T follicular helper cell (primary cell): ENCODE measurements around the gene CRTAP.
A peak's percentile ranks its signal among the peaks of the same experiment; 100 is the strongest.
"Not testable (repeated sequence)": the region's sequence is repeated elsewhere in the genome, so short reads cannot be mapped to it uniquely, and the experiment has no call there.

Source experiments
- DNase-seq: peaks from one replicate; pipeline ENCODE4 v3.0.0-alpha.2; 2020; ENCODE audit warnings: low read depth
- total RNA-seq, 2 experiments: gene quantifications; one replicate each; lab custom pipeline; 2026; lab: John Stamatoyannopoulos, UW

Gene CRTAP
- 12.7 to 68.7 reads per million in 2 experiments for total RNA-seq

- DNase-seq = peak; percentile 73
Measured at GRCh38 chr3:33113772-33114621, at the start of gene CRTAP. Gene CRTAP (plus strand): TSS chr3:33114014. CDS start chr3:33114078, 64 bp downstream.

- peak; percentile 38 for DNase-seq
Measured at GRCh38 chr3:33064929-33065328, 48.9 kb upstream of the CRTAP start.

DNA sequence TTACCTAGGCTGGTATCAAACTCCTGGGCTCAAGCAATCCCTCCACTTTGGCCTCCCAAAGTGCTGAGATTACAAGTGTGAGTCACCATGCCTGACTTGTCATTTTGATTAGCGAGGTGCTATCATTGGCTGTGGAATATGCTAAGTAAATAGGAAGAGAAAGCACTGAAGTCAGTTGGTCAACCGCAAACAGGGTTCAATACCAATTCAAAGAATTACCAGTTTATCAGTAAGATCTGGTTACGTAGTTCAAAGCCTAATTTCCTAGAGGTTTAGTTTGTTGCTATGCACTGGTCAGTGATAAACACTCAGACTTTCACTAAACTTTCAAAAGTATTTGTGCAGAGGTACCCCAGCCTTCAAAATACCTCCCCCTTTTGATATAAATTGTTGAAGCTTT, 46.3 kb upstream of the CRTAP start:
- DNase-seq = no peak

DNA sequence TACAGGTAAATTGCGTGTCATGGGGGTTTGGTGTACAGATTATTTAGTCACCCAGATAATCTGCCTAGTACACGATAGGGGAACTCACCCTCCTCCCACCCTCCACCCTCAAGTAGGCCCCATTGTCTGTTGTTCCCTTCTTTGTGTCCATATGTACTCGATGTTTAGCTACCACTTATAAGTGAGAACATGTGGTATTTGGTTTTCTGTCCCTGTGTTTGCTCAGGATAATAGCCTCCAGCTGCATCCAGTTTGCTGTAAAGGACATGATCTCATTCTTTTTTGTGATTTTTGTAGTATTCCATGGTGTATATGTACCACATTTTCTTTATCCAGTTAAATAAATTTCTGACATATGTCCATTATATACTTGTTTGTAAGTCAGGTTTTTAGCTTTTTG, 44.0 kb upstream of the CRTAP start:
- not testable (repeated sequence) for DNase-seq

DNA sequence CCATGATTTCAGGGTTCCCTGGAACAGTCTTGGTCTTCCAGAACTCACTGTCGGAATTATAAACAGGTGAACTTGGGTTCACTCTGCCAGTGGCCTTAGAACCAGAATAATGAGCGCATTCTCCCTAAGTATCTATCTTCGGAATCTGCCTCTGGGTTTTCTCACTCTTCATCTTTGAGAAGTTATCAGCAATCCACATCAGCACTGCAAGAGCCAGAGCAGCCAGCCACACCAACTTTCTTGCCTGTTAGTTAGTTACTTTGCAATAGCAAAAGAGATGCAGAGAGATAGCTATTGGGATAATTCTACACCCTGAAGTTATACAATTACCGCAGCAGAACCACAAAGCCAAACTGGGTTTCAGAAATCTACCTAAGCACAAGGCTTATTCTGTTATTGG, 42.6 kb upstream of the CRTAP start:
- DNase-seq = no peak

- no peak for DNase-seq
Measured at GRCh38 chr3:33071946-33072345, 41.9 kb upstream of the CRTAP start.

- peak; percentile 45 for DNase-seq
Measured at GRCh38 chr3:33074217-33075067, 39.4 kb upstream of the CRTAP start.

DNA sequence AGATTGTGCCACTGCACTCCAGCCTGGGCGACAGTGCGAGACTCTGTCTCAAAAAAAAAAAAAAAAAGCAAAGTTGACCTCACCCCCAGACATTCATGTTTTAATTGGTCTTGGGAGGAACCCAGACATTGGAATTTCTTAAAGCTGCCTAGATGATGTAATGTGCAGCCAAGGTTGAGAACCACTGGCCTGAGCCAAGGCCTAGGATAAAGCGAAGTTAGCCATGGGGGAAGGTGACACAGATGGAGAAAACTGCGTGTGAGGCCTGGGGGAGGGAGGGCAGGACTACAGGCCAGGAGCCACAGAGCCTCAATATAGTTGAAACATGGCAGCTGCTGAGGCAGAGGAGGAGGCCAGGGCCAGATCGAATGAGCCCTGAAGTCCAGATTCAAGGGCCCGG, 37.8 kb upstream of the CRTAP start:
- DNase-seq = no peak

- no peak for DNase-seq
Measured at GRCh38 chr3:33076952-33077351, 36.9 kb upstream of the CRTAP start.

DNA sequence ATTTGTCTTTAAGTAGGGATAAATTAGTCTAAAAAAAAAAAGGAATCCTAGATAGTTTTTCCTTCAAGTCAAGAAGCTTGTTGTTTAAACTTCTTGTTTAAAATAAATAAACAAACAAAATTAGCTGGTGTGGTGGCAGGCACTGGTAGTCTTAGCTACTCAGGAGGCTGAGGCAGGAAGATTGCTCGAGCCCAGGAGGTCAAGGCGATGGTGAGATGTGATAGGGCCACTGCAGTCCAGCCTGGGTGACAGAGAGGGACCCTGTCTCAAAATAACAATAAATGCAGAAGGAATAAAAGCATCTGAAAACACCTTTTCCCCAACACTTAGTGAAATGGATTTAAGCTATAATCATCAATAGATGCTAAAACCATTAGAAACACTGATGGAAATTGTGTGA, 35.8 kb upstream of the CRTAP start:
- no peak for DNase-seq

GRCh38 chr3:33079813-33080212, 34.0 kb upstream of the CRTAP start:
- DNase-seq = not testable (repeated sequence)

GRCh38 chr3:33081812-33082211, 32.0 kb upstream of the CRTAP start:
- no peak for DNase-seq

- no peak for DNase-seq
Measured at GRCh38 chr3:33083958-33084357, 29.9 kb upstream of the CRTAP start.

DNA sequence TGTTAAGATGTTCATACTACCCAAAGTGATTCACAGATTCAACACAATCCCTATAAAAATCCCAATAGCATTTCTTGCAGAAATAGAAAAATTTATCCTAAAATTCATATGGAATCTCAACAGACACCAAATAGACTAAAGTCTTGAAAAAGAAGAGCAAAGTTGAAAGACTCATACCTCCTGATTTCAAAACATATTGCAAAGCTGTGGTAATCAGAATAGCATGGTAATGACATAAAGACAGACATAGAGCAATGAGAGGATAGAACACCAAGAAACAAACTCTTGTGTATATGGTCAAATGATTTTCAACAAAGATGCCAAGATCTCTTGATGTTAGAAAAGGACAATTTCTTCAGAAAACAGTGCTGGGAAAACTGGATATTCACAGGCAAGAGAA, 25.1 kb upstream of the CRTAP start:
- no peak for DNase-seq

- DNase-seq = no peak
Measured at GRCh38 chr3:33089515-33089914, 24.3 kb upstream of the CRTAP start.

GRCh38 chr3:33091746-33092145, 22.1 kb upstream of the CRTAP start:
- DNase-seq = no peak

GRCh38 chr3:33092496-33093254, 21.1 kb upstream of the CRTAP start:
- no peak for DNase-seq

- DNase-seq = no peak
Measured at GRCh38 chr3:33093847-33094246, 20.0 kb upstream of the CRTAP start.

DNA sequence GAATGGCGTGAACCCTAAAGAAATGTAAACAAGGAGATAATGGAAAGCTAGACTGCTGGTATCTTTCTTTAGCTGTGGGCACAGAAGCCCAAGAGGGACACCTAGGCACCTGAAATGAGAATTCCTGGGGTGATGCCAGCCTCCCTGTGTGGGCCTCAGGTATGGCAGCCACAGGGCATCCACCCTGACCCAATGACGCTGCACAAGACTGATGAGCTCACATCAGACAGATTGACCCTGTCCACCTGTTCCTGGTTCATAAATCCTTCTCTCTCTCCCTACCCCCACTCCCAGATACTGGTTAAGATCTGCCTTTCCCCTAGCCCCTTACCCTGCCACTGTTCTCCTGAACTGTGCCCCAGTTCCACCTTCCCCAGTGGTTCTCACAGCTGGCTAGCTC, 18.4 kb upstream of the CRTAP start:
- no peak for DNase-seq

DNA sequence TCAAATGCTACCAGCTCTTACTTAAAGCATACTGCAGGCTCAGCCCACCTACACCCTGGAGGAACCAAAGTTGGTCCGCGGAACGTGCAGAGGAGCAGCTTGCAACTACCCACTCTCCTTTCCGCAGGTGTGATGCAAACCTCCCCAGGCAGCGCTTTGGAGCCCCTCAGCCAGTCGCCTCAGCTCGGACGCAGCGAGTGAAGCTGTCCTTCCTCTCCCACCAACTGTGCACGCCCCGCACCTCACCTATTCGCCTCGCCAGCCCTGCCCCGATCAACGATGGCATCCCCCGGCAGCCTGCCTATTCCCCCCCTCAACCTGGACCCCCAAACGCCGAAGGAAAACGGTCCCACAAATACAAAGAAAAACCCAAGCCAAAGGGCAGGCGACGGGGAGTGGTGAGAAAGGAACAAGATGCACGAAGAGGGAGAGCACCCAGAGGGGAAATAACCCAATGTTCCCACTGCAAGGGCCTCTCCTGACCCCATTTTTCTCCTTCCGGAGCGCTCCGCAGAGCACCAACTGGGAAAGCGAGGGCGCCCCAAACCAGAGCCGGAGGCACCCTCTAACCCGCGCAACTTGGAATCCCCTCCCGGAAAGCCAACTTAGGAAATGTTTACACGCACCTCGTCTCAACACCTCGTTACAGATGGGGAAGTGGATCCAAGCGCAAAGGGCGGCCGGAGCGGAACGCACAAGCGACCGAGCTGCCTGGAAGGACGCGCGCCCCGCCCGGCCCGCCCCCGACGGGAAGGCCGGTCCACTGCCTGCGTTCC, 17.5 kb upstream of the CRTAP start:
- peak; percentile 18 for DNase-seq

DNA sequence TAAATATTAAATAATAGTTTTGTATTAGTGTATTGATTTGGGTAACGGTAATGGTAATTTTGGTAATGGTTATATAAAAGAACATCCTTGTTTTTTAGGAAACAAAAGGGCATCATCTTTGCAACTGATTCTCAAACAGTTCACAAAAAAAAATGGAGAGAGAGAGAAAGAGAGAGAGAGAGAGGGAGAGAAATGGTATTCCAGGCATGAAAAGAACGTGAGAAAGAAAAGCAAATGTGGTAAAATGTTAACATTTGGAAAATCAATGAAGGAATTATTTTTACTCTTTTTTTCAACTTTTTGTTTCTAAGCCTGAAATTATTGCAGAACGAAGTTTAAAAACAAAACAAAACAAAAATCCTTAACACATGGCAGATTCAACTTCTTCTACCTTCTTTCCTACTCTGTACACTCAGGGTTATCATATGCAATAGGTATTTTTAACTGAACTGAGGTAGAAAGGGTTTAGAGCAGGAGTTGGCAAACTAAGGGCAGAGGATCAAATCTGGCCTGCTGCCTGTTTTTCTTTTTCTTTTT, 14.6 kb upstream of the CRTAP start:
- DNase-seq = no peak
